ENCODE results near the gene NAXD.
A peak's percentile ranks its signal among the peaks of the same experiment; 100 is the strongest.
"Not testable (repeated sequence)": the region's sequence is repeated elsewhere in the genome, so short reads cannot be mapped to it uniquely, and the experiment has no call there.

Gene NAXD

DNA sequence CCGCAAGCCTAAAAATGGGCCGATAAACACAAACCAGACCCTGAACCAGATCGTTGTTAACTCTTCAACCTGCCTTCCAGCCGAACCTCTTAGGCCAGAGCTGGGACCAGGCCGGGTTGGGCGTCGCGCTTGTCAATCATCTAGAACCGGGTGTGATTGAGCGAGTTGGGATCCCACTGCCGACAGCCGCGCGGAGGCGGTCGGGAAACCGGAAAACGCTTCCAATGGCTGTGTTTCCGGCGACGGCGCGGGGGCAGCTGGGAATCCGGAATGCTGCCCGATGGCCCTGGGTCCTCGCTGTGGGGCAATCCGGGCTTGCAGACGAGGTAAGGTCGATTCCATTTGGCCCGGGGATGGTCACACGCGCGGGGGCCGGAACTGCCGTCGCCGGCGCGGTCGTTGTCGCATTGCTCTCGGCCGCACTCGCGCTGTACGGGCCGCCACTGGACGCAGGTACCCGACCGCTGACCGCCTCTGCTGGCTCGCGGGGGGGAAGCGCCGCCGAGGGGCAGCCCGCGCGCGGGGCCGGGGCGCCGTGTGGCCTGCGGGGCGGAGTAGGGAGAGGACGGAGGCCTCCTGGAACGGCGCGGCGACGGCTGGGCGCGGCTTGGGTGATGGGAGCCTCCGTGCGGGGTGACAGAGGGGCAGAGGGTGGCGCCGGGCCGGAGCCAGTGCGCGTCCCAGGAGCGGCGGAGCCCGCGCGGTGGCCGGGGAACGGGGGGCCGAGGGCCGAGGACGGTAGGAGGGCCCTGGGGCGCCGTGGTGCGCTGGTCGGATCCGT is at the start of gene NAXD:
NAXD (plus strand) TSS at position 224 of the 781 bp plus-strand sequence; CDS start at position 281, 57 bp downstream.
- peak; percentile 92 for DNase-seq (ENCODE audit: low spot score)
- no peak for FAIRE-seq

DNA sequence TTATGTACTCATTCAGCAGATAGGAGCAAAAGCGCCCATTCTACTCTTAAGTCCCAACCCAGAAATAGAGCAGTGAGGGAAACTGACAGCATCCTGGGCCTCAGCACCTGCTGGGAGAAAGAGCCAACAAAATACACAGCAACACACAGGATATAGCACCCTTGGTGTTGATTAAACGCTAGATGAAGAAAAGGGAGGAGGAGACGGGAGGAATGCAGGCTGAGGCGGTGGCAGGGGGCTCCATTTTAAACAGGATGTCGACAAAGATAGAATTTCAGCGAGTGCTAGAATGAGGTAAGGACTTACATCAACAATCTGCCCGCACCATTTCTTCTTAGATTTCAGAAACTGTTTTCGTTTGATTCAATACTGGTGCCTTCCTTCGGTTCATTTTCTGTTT is 49.2 kb upstream of the NAXD start:
- FAIRE-seq, result no peak

DNA sequence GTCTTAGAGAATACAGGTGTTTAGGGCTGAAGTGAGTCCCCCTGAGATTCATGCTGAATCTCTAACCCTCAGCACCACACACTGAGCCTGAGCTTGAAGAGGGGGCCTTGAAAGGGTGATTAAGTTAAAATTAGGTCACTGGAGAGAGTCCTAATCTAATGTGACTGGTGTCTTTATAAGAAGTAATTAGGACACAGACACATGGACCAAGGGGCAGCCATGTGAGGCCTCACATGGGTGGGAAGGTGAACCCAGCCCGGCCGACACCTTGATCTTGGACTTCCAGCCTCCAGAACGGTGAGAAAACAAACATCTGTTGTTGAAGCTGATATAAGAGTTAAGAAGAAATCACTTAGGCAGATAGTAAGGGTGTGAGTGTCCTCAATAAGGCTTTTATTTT is 46.7 kb upstream of the NAXD start:
- DNase-seq (ENCODE audit: low spot score) (no peak), FAIRE-seq (no peak)

More for the DNA sequence above, 49.2 kb upstream of the NAXD start:
- DNase-seq (ENCODE audit: low spot score), result no peak

DNA sequence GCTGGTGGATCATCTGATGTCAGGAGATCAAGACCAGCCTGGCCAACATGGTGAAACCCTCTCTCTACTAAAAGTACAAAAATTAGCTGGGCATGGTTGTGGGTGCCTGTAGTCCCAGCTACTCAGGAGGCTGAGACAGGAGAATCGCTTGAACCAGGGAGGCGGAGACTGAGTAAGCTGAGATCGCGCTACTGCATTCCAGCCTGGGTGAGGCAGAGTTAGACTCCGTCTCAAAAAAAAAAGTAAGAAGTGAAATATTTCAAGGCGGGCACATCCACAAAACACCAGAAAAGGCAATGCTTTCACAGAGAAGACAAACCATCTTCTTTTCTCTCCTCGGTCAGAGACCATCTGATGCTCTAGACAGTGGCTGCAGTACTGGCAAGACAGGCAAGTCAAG is 45.4 kb upstream of the NAXD start:
- FAIRE-seq, result not testable (repeated sequence)

DNA sequence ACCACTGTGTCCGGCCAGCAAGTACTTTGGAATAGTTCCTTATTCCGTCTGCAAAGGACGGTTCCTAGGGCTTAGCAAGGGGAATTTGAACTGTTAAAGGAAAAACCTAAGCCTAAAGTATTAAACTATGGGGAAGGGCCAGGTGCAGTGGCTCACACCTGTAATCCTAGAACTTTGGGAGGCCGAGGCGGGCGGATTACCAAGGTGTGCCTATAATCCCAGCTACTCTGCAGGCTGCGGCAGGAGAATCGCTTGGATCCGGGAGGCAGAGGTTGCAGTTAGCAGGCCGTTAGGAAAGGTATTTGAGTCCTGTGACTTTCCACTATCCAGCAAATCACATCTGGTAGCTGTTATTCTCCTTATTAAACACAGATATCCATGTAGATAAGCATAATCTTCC is 44.5 kb upstream of the NAXD start:
- FAIRE-seq (no peak), DNase-seq (ENCODE audit: low spot score) (no peak)

More for the DNA sequence above, 45.4 kb upstream of the NAXD start:
- DNase-seq (ENCODE audit: low spot score), result not testable (repeated sequence)

DNA sequence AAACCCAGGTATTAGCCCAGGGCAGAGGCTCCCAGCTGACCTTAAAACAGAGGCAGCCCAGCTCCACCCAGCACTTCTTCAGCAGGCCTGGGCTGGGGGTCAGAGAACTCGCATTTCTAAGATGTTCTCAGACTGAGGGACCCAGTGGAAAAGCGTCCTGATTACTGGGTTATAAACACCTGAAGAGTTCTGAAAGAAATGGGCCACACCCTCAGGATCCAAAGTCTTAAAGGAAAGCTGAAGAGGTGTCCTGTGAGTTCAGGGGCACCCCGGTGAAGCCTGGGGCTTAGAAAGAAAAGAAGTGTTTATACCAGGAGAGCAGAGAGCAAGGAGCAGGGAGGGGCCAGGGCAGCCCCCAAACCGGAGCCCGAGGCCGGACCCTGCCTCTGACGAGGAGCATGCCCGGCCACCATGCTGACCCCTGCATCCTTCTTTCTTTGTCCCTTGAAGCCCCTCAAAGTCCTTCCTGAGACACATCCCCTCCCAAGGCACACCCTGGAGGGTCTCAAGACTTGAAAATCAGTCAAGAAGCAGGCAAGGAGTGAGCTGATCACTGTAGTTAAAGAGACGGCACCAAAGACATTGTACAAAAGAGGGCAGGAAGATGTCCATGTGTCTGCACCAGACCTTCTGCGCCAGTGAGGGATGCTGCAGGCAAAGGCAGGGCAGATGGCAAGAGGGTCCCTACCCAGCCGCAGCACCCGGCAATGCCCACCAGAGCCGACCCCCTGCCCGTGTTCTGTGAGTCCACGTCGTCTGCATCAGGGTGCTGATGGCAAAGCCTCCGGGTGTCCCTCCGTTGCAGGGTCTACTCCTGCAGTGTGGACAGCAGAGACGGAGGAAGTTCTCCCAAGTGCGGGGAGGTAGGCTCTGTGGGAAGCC is 43.2 kb upstream of the NAXD start:
- FAIRE-seq, result no peak
- no peak for DNase-seq (ENCODE audit: low spot score)

DNA sequence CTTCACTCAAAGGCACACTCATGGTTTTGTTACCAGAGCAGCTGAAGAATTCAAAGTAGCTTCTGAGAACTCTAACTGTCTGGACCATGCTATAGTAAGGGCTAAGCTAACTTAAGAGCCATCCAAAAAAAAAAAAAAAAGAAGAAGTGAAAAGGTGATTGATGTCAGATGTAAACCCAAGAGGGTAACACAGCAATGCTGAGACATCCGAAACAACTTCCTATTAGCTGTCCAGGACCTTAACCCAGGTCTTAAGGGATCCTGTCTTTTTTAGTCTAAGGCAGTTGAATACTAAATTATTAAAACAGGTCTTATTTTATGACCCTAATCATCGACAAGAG is 42.6 kb upstream of the NAXD start:
- DNase-seq (ENCODE audit: low spot score) (no peak), FAIRE-seq (no peak)

DNA sequence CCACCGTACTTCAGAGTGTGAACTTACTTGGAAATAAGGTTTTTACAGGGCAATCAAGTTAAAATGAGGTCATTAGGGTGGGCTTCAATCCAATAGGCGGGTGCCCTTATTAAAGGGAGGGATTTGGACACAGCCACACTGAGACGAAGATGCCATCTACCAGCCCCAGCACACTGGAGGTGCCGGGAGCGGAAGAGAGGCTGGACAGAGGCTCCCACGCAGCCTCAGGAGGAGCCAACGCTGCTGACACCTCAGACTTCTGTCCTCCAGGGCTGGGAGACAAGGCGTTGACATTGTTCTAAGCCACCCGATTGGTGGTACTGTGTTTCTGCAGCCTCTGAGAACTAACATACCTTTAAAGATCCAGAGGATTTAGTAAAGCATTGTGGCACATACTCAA is 41.2 kb upstream of the NAXD start:
- no peak for DNase-seq (ENCODE audit: low spot score)
- no peak for FAIRE-seq

DNA sequence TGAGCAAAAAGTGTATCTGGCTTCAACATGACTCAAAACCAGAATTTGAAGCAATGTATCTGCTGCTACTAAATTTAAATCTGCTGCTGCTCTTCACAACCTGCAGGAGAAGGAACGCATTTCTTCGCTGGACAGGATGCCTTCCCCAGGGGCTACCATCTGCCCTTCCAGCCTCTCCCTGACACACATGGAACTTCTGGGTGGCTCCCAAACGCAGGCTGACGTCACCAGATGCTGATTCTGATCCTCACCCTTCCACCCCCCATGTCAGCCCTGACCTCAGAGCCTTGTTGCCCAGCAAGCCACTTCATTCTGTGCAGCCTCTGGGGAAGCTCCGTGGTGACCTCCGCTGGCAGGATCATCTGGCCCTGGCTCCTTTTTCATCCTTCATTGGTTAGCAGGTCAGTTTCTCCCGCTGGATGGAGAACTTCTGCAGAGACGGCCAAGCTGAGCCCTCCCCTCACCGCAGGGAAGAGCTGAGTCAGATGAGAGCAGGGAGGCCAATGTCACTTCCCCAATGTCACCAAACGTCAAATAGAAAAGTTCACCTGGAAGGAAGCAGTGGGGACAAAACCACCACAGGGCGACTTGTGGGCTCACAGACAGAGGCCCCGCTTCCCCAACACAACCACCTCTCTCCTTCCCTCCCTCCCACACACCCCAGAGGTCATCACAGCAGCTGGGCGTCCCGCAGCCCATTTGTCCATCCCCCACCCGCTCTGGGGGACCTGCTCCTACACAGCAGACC is 39.8 kb upstream of the NAXD start:
- no peak for DNase-seq (ENCODE audit: low spot score)
- no peak for FAIRE-seq

DNA sequence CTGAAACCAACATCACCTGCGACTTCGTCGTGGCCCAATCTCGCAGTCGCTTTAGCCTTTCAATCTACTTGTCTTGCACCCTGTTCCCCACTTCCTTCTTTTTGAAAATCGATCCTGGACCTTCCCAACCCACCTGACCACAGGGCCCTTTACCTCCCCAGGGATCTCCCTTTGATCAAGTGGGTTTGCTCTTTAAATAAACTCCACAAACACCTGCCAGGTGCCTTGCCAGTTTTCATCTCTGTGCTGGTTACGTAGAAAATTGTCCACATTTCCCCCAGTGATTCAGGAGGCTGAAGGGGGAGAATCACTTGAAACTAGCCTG is 39.3 kb upstream of the NAXD start:
- DNase-seq (ENCODE audit: low spot score), result no peak
- no peak for FAIRE-seq

DNA sequence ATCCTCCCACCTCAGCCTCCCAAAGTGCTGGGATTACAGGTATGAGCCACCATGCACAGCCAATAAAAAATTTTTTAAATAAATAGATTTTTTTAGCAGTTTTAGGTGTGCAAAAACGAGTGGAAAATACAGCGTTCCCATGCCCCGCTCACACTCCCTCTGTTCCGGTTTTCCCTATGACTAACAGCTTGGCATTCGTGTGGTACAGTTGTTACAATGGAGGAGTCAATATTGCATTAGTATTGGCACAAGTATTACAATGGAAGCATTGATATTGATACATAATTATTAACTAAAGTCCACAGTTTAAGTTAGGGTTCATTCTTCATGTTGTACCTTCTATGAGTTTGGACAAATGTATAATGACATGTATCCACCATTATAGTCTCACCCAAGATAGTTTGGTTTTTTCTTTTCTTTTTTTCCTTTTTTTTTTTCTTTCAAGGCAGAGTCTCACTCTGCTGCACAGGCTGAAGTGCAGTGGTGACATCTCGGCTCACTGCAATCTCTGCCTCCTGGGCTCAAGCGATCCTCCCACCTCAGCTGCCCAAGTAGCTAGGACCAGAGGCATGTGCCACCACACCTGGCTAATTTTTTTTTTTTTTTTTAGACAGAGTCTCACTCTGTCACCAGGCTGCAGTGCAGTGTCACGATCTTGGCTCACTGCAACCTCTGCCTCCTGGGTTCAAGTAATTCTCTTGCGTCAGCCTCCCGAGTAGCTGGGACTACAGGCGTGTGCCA is 38.4 kb upstream of the NAXD start:
- no peak for DNase-seq (ENCODE audit: low spot score)
- no peak for FAIRE-seq

DNA sequence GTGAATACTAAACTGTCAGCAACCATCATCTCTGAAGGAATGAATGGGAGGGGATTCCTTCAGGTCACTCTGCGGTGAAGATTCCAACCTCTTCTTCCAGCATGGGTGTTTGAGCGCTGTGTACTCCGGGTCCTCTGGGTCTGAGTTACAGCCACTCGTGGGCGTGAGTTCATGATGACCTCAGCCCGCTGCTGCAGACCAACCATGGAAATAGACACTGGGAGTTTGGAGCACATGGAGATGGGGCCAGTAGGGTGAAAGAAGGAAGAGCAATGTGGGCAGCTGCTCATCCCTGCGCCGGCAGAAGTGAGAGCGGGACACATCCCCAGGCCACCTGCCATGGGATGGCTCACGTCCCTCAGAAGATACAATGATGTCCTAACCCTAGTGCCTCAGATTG is 37.0 kb upstream of the NAXD start:
- FAIRE-seq (no peak), DNase-seq (ENCODE audit: low spot score) (no peak)

DNA sequence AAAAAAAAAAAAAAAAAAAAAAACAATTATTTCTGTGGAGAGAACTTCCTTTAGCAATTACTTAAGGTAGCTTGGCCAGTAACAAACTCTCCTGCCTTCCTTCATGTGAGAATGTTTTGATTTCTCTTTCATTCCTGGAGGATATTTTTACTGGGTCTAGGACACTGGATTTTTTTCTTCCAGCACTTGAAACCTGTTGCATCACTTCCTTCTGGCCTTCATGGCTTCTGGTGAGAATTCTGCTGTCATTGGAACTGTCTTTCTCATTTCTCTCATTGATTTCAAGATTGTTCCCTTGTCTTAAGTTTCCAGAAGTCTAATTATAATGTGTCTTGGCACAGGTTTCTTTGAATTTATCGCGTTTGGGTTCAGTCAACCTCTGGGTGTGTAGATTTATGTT is 34.5 kb upstream of the NAXD start:
- FAIRE-seq, result no peak
- DNase-seq (ENCODE audit: low spot score), result no peak

DNA sequence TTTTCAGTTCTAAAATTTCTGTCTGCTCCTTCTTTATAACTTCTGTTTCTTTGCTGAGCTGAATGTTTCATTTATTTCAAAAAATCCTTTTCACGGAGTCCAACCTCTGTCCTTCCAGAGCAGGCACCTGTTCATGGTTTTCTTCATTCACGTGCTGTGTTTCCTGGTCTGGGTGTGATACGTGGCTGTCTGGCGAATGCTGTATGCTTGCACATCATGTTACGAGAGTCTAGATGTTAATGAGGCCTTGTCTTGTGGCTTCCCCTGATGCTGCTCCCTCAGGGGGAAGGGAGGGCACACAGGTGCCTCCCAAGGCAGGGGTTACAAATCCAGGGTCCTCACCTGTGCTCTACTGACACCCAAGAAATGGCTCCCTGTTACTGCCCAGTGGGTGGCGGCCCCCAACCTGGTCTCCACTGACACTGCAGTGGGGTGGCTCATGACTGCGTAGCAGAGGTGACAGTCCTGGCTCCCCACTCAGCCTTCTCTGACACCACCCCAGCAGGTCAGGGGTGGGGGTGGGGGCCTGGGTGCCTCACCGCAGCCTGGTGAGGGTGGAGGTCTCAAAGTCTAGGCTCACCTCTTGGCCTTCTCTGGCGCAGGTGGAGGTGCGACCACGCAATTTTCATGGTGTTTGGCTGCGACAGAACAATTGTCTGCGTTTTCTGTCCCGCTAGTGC is 33.7 kb upstream of the NAXD start:
- DNase-seq (ENCODE audit: low spot score) (no peak), FAIRE-seq (no peak)

DNA sequence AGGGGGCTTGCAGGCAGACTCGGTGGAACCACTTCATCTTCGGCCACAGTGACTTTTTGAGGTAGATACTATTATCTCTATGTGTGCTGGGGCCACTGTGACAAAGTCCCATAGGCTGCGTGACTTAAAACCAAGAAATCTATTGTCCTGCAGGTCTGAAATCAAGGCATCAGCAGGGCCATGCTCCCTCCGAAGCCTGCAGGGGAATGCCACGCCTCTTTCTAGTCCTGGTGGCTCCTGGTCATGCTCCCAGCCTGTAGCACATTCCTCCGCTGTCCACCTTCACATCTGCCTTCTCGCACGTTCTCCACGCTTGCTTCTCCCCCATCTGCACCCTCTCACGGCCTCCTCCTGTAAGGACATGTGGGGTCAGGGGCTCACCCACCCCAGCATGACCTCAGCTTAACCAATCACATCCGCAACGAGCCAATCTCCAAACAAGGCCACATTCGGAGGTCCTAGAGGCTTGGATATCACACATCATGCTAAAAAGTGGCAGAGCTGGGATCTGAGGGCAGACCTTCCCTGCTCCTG is 32.9 kb upstream of the NAXD start:
- no peak for FAIRE-seq
- no peak for DNase-seq (ENCODE audit: low spot score)

DNA sequence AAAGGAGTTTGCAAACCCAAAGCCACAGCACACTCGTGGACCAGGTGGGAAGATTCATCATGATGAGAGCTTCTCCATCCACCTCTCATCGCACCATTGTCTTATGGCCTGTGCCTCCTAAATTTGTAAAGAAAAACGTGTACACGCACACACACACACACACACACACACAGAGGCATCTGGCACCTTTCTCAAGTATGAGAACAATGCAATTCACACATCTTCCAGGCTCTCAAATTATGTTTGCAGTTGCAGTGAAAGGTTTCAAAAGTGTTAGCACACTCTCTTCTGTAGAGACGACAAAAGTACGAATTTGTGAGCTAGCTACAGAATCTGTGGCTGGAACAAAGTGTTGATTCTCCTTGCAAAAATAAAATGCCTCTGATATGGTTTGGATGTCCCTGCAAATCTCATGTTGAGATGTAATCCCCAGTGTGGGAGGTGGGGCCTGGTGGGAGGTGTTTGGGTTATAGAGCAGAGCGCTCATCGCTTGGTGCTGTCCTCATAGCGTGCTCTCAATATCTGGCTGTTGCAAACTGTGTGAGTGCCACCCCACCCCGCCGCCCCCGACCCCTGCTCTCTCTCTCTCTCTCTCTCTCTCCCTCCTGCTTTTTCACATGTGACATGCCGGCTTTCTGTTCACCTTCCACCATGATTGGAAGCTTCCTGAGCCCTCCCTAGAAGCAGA is 32.0 kb upstream of the NAXD start:
- DNase-seq (ENCODE audit: low spot score), result no peak
- no peak for FAIRE-seq

DNA sequence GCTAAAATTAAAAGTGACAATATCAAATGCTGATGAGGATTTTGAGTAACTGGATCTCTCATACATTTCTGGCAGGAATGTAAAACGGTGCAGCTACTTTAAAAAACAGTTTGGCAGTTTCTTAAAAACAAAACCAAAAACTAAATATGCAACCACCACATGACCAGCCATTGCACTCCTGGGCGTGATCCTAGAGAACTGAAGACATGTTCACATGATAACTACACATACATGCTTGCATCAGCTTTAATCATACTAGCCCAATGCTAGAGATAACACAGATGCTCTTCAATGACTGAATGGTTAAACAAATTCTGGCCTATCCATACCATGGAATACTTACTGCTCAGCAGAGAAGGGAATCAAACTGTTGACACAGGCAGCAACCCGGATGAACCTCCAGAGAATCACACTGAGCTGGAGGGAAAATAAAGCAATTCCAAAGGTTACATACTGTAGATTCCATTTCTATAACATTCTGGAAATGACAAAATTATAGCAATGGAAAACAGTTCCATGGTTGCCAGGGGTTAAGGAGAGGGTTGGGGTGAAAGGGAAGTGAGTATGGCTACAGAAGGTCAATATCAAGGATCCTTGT is 25.5 kb upstream of the NAXD start:
- no peak for DNase-seq (ENCODE audit: low spot score)
- no peak for FAIRE-seq

DNA sequence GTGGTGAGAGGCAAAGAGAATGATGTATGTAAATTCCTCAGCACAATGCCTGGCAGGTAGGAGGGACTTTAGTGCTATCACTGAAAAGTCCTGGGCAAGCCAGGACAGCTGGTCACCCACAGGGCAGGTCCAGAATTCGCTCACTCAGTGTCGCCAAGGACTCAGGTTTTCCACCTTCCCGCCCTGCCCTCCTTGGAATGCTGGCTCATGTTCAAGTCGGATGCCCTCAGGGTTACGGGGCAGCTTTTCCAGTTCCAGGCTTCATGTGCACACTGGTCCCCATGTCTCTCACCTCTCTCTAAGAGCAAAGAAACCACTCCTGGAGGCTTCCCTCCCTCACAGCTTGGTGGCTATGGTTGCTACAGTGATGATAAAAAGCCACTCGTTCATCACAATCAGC is 24.8 kb upstream of the NAXD start:
- DNase-seq (ENCODE audit: low spot score), result no peak
- no peak for FAIRE-seq

DNA sequence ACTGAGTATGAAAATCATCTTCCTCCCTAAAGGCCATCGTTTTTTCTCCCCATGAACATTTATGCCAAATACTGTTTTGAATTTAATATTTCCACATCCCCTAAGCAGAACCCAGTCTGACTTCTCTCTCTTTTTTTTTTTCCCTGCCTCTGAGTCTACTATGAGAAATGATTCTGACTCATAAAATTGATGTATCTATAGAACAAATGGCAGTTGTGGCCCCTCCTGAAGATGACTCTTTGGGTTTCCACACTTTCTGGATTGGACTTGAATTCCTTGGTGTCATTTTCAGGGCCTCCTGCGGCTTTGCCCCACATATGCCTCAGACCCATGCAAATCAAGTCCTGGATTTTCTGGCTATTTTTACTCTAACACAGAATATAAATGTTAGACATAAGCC is 22.7 kb upstream of the NAXD start:
- FAIRE-seq (no peak), DNase-seq (ENCODE audit: low spot score) (no peak)

Measured in urothelium cell line (cell line).